ENCODE results near the gene KAZN. TPM values are rescaled to one million over a fixed set of nuclear protein-coding genes. Genes with fewer than 3 reads are reported as not detected.

The KAZN gene
- total RNA-seq, 4 donors from 2014 or later = 0.77 to 12.3 (median 4.9) TPM

- TF ChIP-seq POLR2A (IDR thresholded peaks at IDR 0.05) (no peak), CTCF (IDR thresholded peaks at IDR 0.05) (no peak)
- no peaks in the 10 kb centered on the region for H3K9me3 ChIP-seq
- DNase-seq = no peak
- no peaks in the 10 kb centered on the region for H3K27me3 ChIP-seq
- H3K27ac ChIP-seq = no peak overlapping the region
- no peak overlapping the region for H3K4me3 ChIP-seq
- no peaks in the 10 kb centered on the region for H3K4me1 ChIP-seq
- no peaks in the 10 kb centered on the region for H3K36me3 ChIP-seq
- intact Hi-C loops (cut with DNase I; ENCODE audit: low total_unique reads) = no loop called here
These were observed 353.3 kb downstream of the KAZN start for GRCh38 chr1:14951766-14952165.

- no peaks in the 10 kb centered on the region for H3K4me1 ChIP-seq
- no peak for DNase-seq
- no peaks in the 10 kb centered on the region for H3K9me3 ChIP-seq
- no peak overlapping the region for H3K27ac ChIP-seq
- no peaks in the 10 kb centered on the region for H3K36me3 ChIP-seq
- TF ChIP-seq CTCF (IDR thresholded peaks at IDR 0.05) (no peak), POLR2A (IDR thresholded peaks at IDR 0.05) (no peak)
- intact Hi-C loops (cut with DNase I; ENCODE audit: low total_unique reads) = no loop called here
- no peaks in the 10 kb centered on the region for H3K27me3 ChIP-seq
- H3K4me3 ChIP-seq = no peak overlapping the region
These were observed 354.3 kb downstream of the KAZN start for GRCh38 chr1:14952626-14953314.

- no peak for TF ChIP-seq CTCF (IDR thresholded peaks at IDR 0.05)
- Histone ChIP-seq H3K4me3 (no peak overlapping the region), H3K4me1 (no peaks in the 10 kb centered on the region), H3K9me3 (no peaks in the 10 kb centered on the region), H3K36me3 (no peaks in the 10 kb centered on the region), H3K27ac (no peak overlapping the region), H3K27me3 (no peaks in the 10 kb centered on the region)
- intact Hi-C loops (cut with DNase I; ENCODE audit: low total_unique reads) = no loop called here
- no peak for DNase-seq
These were observed 355.7 kb downstream of the KAZN start for GRCh38 chr1:14954210-14954609.

GRCh38 chr1:14954930-14955329 lies 356.4 kb downstream of the KAZN start:
- H3K4me1 ChIP-seq = no peaks in the 10 kb centered on the region
- intact Hi-C loops (cut with DNase I; ENCODE audit: low total_unique reads) = no loop called here
- H3K9me3 ChIP-seq = no peaks in the 10 kb centered on the region
- H3K27ac ChIP-seq = no peak overlapping the region
- TF ChIP-seq CTCF (IDR thresholded peaks at IDR 0.05) (no peak), POLR2A (IDR thresholded peaks at IDR 0.05) (no peak)
- H3K36me3 ChIP-seq = no peaks in the 10 kb centered on the region
- no peak for DNase-seq
- no peak overlapping the region for H3K4me3 ChIP-seq
- H3K27me3 ChIP-seq = no peaks in the 10 kb centered on the region

- Histone ChIP-seq H3K4me1 (no peaks in the 10 kb centered on the region), H3K36me3 (no peaks in the 10 kb centered on the region), H3K27me3 (no peaks in the 10 kb centered on the region), H3K9me3 (no peaks in the 10 kb centered on the region), H3K4me3 (no peak overlapping the region), H3K27ac (no peak overlapping the region)
- intact Hi-C loops (cut with DNase I; ENCODE audit: low total_unique reads) = no loop called here
- DNase-seq = no peak
- TF ChIP-seq CTCF (IDR thresholded peaks at IDR 0.05) (no peak), POLR2A (IDR thresholded peaks at IDR 0.05) (no peak)
These were observed 356.9 kb downstream of the KAZN start for GRCh38 chr1:14955402-14955801.
